ENCODE data around the gene TLR5. TPM values are rescaled to one million over a fixed set of nuclear protein-coding genes. Genes with fewer than 3 reads are reported as not detected.
A peak's percentile ranks its signal among the peaks of the same experiment; 100 is the strongest.

TLR5 gene
- polyA plus RNA-seq (2013, experiment 1 of 2), result 0.88 TPM
- polyA plus RNA-seq (2013, experiment 2 of 2), result 1.9 TPM

- H3K4me1 ChIP-seq (ENCODE audit: control insufficient read depth, insufficient read depth, low read length, poor library complexity, severe bottlenecking), result peaks cover 9% of the 10 kb centered on the region
- H3K27ac ChIP-seq (ENCODE audit: low read depth, low read length, severe bottlenecking), result no peak within 1 kb of the TSS
- 7 to 10% methylated on average over 38 to 59 of the region's 63 CpGs for WGBS, 2 experiments (ENCODE audit: insufficient coverage in 2 of 2)
These were observed at the start of gene TLR5 for GRCh38 chr1:223142795-223143536. Gene TLR5 (minus strand): TSS chr1:223143248. CDS start chr1:223113031, 30,217 bp downstream.

GRCh38 chr1:223189903-223190724 is 47.1 kb upstream of the TLR5 start:
- 98 to 100% methylated on average over 3 to 4 of the region's 10 CpGs for WGBS, 2 experiments (ENCODE audit: insufficient coverage in 2 of 2)
- no peaks in the 10 kb centered on the region for H3K4me1 ChIP-seq (ENCODE audit: control insufficient read depth, insufficient read depth, low read length, poor library complexity, severe bottlenecking)
- H3K4me3 ChIP-seq (ENCODE audit: extremely low read depth, insufficient read depth, low read length, poor library complexity, severe bottlenecking), result no peak overlapping the region
- H3K36me3 ChIP-seq (ENCODE audit: control insufficient read depth, insufficient read depth, low read length), result no peaks in the 10 kb centered on the region
- no peaks in the 10 kb centered on the region for H3K9me3 ChIP-seq (ENCODE audit: control insufficient read depth, low read length)
- H3K27ac ChIP-seq (ENCODE audit: low read depth, low read length, severe bottlenecking), result no peak overlapping the region

More at GRCh38 chr1:223142795-223143536, at the start of gene TLR5:
- no peaks in the 10 kb centered on the region for H3K36me3 ChIP-seq (ENCODE audit: control insufficient read depth, insufficient read depth, low read length)
- H3K9me3 ChIP-seq (ENCODE audit: control insufficient read depth, low read length), result no peaks in the 10 kb centered on the region
- H3K4me3 ChIP-seq (ENCODE audit: extremely low read depth, insufficient read depth, low read length, poor library complexity, severe bottlenecking), result peak within 1 kb of the TSS; percentile 44

- Histone ChIP-seq H3K9me3 (ENCODE audit: control insufficient read depth, low read length) (no peaks in the 10 kb centered on the region), H3K27ac (ENCODE audit: low read depth, low read length, severe bottlenecking) (no peak overlapping the region), H3K4me3 (ENCODE audit: extremely low read depth, insufficient read depth, low read length, poor library complexity, severe bottlenecking) (no peak overlapping the region), H3K4me1 (ENCODE audit: control insufficient read depth, insufficient read depth, low read length, poor library complexity, severe bottlenecking) (no peaks in the 10 kb centered on the region), H3K36me3 (ENCODE audit: control insufficient read depth, insufficient read depth, low read length) (no peaks in the 10 kb centered on the region)
- WGBS, 2 experiments (ENCODE audit: insufficient coverage in 2 of 2), result 76 to 83% methylated on average over 2 of the region's 4 CpGs
These were observed 46.5 kb upstream of the TLR5 start for GRCh38 chr1:223189525-223189902.

GRCh38 chr1:223188618-223189356 is 45.7 kb upstream of the TLR5 start:
- H3K4me1 ChIP-seq (ENCODE audit: control insufficient read depth, insufficient read depth, low read length, poor library complexity, severe bottlenecking), result no peaks in the 10 kb centered on the region
- WGBS, 2 experiments (ENCODE audit: insufficient coverage in 2 of 2), result 70 to 86% methylated on average over 2 to 4 of the region's 5 CpGs
- no peaks in the 10 kb centered on the region for H3K36me3 ChIP-seq (ENCODE audit: control insufficient read depth, insufficient read depth, low read length)
- no peaks in the 10 kb centered on the region for H3K9me3 ChIP-seq (ENCODE audit: control insufficient read depth, low read length)
- H3K27ac ChIP-seq (ENCODE audit: low read depth, low read length, severe bottlenecking), result no peak overlapping the region
- no peak overlapping the region for H3K4me3 ChIP-seq (ENCODE audit: extremely low read depth, insufficient read depth, low read length, poor library complexity, severe bottlenecking)

GRCh38 chr1:223186800-223187199 is 43.8 kb upstream of the TLR5 start:
- Histone ChIP-seq H3K36me3 (ENCODE audit: control insufficient read depth, insufficient read depth, low read length) (no peaks in the 10 kb centered on the region), H3K9me3 (ENCODE audit: control insufficient read depth, low read length) (no peaks in the 10 kb centered on the region), H3K27ac (ENCODE audit: low read depth, low read length, severe bottlenecking) (no peak overlapping the region), H3K4me1 (ENCODE audit: control insufficient read depth, insufficient read depth, low read length, poor library complexity, severe bottlenecking) (no peaks in the 10 kb centered on the region), H3K4me3 (ENCODE audit: extremely low read depth, insufficient read depth, low read length, poor library complexity, severe bottlenecking) (no peak overlapping the region)
- 80 to 100% methylated on average over 1 to 2 of the region's 3 CpGs for WGBS, 2 experiments (ENCODE audit: insufficient coverage in 2 of 2)

GRCh38 chr1:223183268-223183862 is 40.3 kb upstream of the TLR5 start:
- 84 to 100% methylated on average over 2 to 3 of the region's 9 CpGs for WGBS, 2 experiments (ENCODE audit: insufficient coverage in 2 of 2)
- H3K4me1 ChIP-seq (ENCODE audit: control insufficient read depth, insufficient read depth, low read length, poor library complexity, severe bottlenecking), result no peaks in the 10 kb centered on the region
- H3K4me3 ChIP-seq (ENCODE audit: extremely low read depth, insufficient read depth, low read length, poor library complexity, severe bottlenecking), result no peak overlapping the region
- H3K9me3 ChIP-seq (ENCODE audit: control insufficient read depth, low read length), result no peaks in the 10 kb centered on the region
- H3K27ac ChIP-seq (ENCODE audit: low read depth, low read length, severe bottlenecking), result no peak overlapping the region
- H3K36me3 ChIP-seq (ENCODE audit: control insufficient read depth, insufficient read depth, low read length), result no peaks in the 10 kb centered on the region

GRCh38 chr1:223180731-223181321 is 37.8 kb upstream of the TLR5 start:
- 86% methylated on average over 1 of the region's 5 CpGs; no CpG with 5 or more reads in 1 of the 2 experiments for WGBS, 2 experiments (ENCODE audit: insufficient coverage in 2 of 2)
- no peak overlapping the region for H3K4me3 ChIP-seq (ENCODE audit: extremely low read depth, insufficient read depth, low read length, poor library complexity, severe bottlenecking)
- H3K9me3 ChIP-seq (ENCODE audit: control insufficient read depth, low read length), result no peaks in the 10 kb centered on the region

GRCh38 chr1:223179786-223180185 is 36.7 kb upstream of the TLR5 start:
- Histone ChIP-seq H3K36me3 (ENCODE audit: control insufficient read depth, insufficient read depth, low read length) (no peaks in the 10 kb centered on the region), H3K9me3 (ENCODE audit: control insufficient read depth, low read length) (no peaks in the 10 kb centered on the region), H3K4me1 (ENCODE audit: control insufficient read depth, insufficient read depth, low read length, poor library complexity, severe bottlenecking) (no peaks in the 10 kb centered on the region), H3K4me3 (ENCODE audit: extremely low read depth, insufficient read depth, low read length, poor library complexity, severe bottlenecking) (no peak overlapping the region), H3K27ac (ENCODE audit: low read depth, low read length, severe bottlenecking) (no peak overlapping the region)
- no CpG with 5 or more reads among the region's 1 CpG for WGBS, 2 experiments (ENCODE audit: insufficient coverage in 2 of 2)

More at GRCh38 chr1:223180731-223181321, 37.8 kb upstream of the TLR5 start:
- Histone ChIP-seq H3K27ac (ENCODE audit: low read depth, low read length, severe bottlenecking) (no peak overlapping the region), H3K4me1 (ENCODE audit: control insufficient read depth, insufficient read depth, low read length, poor library complexity, severe bottlenecking) (no peaks in the 10 kb centered on the region), H3K36me3 (ENCODE audit: control insufficient read depth, insufficient read depth, low read length) (no peaks in the 10 kb centered on the region)

- H3K36me3 ChIP-seq (ENCODE audit: control insufficient read depth, insufficient read depth, low read length), result no peaks in the 10 kb centered on the region
- H3K4me1 ChIP-seq (ENCODE audit: control insufficient read depth, insufficient read depth, low read length, poor library complexity, severe bottlenecking), result no peaks in the 10 kb centered on the region
- 75 to 100% methylated on average over 1 to 2 of the region's 3 CpGs for WGBS, 2 experiments (ENCODE audit: insufficient coverage in 2 of 2)
- no peak overlapping the region for H3K27ac ChIP-seq (ENCODE audit: low read depth, low read length, severe bottlenecking)
- H3K9me3 ChIP-seq (ENCODE audit: control insufficient read depth, low read length), result no peaks in the 10 kb centered on the region
- H3K4me3 ChIP-seq (ENCODE audit: extremely low read depth, insufficient read depth, low read length, poor library complexity, severe bottlenecking), result no peak overlapping the region
These were observed 36.2 kb upstream of the TLR5 start for GRCh38 chr1:223179280-223179679.

GRCh38 chr1:223177681-223178080 is 34.6 kb upstream of the TLR5 start:
- H3K4me3 ChIP-seq (ENCODE audit: extremely low read depth, insufficient read depth, low read length, poor library complexity, severe bottlenecking), result no peak overlapping the region
- no peak overlapping the region for H3K27ac ChIP-seq (ENCODE audit: low read depth, low read length, severe bottlenecking)
- H3K9me3 ChIP-seq (ENCODE audit: control insufficient read depth, low read length), result no peaks in the 10 kb centered on the region
- H3K36me3 ChIP-seq (ENCODE audit: control insufficient read depth, insufficient read depth, low read length), result no peaks in the 10 kb centered on the region
- WGBS, 2 experiments (ENCODE audit: insufficient coverage in 2 of 2), result 51 to 77% methylated on average over 4 of the region's 5 CpGs
- H3K4me1 ChIP-seq (ENCODE audit: control insufficient read depth, insufficient read depth, low read length, poor library complexity, severe bottlenecking), result no peaks in the 10 kb centered on the region

All from mesodermal cell (in vitro differentiated cells).